ENCODE data around the gene DMRTB1. TPM values are rescaled to one million over a fixed set of nuclear protein-coding genes. Genes with fewer than 3 reads are reported as not detected.

Gene DMRTB1
- total and polyA plus RNA-seq, 9 of the 15 experiments (the other 6 are each of a cell fraction or from before 2014, with no cell fraction given), result 0.06 to 0.35 (median 0.13) TPM; not detected in 3

DNA sequence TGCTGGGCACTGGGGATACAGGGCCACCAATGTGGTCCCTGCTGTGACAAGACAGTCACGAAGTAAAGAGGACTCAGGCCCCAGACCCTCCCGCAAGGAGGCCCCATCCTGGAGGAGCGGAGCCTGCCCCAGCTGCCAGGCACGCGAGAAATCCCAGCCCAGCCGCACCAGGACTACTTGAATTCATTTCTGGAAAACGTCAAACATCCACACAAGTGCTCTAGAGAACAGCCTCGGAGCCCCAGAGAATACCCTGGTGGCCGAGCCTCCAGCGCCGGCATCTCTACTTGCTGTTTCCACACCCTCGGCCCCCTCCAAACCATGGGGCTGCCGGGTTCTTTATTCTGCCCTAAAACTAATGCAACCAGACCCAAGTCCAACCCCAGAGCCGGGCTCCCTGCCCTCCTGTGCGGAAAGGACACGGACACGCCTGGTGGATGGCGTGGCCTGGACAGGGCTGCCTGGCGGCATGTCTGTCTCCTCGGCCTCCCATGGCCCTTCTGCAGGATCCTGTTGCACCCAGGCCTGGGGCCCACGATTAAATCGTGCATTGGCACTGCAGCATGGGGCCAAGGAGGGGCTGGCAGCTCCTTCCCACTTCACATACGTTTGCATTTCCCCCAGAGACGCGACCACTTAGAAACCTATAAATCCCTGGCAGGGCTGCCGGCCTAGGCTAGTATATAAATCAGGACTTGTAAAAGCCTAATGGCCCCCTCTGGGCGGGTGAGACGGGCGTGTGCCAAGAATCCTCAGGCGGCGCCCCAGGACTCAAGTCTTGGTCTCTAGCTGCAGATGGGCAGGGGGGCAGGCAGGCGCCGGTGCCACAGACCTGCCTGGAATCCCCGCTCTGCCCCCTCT is 41.2 kb downstream of the DMRTB1 start (continued):
- TF ChIP-seq, protein P1, sequence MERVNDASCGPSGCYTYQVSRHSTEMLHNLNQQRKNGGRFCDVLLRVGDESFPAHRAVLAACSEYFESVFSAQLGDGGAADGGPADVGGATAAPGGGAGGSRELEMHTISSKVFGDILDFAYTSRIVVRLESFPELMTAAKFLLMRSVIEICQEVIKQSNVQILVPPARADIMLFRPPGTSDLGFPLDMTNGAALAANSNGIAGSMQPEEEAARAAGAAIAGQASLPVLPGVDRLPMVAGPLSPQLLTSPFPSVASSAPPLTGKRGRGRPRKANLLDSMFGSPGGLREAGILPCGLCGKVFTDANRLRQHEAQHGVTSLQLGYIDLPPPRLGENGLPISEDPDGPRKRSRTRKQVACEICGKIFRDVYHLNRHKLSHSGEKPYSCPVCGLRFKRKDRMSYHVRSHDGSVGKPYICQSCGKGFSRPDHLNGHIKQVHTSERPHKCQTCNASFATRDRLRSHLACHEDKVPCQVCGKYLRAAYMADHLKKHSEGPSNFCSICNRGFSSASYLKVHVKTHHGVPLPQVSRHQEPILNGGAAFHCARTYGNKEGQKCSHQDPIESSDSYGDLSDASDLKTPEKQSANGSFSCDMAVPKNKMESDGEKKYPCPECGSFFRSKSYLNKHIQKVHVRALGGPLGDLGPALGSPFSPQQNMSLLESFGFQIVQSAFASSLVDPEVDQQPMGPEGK (CRISPR knock-in tag; IDR thresholded peaks at IDR 0.05; ENCODE audit: borderline replicate concordance), result no peak
- TF ChIP-seq EGR1 (conservative IDR thresholded peaks at IDR 0.05), result no peak
- TF ChIP-seq PRPF4 (IDR thresholded peaks at IDR 0.05; ENCODE audit: insufficient read depth, low read depth, low read length, poor library complexity, severe bottlenecking), result no peak
- TF ChIP-seq, protein P2, sequence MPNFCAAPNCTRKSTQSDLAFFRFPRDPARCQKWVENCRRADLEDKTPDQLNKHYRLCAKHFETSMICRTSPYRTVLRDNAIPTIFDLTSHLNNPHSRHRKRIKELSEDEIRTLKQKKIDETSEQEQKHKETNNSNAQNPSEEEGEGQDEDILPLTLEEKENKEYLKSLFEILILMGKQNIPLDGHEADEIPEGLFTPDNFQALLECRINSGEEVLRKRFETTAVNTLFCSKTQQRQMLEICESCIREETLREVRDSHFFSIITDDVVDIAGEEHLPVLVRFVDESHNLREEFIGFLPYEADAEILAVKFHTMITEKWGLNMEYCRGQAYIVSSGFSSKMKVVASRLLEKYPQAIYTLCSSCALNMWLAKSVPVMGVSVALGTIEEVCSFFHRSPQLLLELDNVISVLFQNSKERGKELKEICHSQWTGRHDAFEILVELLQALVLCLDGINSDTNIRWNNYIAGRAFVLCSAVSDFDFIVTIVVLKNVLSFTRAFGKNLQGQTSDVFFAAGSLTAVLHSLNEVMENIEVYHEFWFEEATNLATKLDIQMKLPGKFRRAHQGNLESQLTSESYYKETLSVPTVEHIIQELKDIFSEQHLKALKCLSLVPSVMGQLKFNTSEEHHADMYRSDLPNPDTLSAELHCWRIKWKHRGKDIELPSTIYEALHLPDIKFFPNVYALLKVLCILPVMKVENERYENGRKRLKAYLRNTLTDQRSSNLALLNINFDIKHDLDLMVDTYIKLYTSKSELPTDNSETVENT (CRISPR knock-in tag; IDR thresholded peaks at IDR 0.05), result no peak
- no peak for TF ChIP-seq ZNF324 (CRISPR knock-in tag; IDR thresholded peaks at IDR 0.05)
- no peak for TF ChIP-seq ADNP (tag; IDR thresholded peaks at IDR 0.05)

All from K562 (cell line).